GM18858 (cell line): ENCODE results near the gene CSRP1.
"Not testable (repeated sequence)": the region's sequence is repeated elsewhere in the genome, so short reads cannot be mapped to it uniquely, and the experiment has no call there.

Experiments used
- ATAC-seq: cut with Tn5 transposase; IDR thresholded peaks from one replicate; pipeline ENCODE4 v1.9.1; 2021; ENCODE audit not compliant: unreplicated experiment

Gene CSRP1

DNA sequence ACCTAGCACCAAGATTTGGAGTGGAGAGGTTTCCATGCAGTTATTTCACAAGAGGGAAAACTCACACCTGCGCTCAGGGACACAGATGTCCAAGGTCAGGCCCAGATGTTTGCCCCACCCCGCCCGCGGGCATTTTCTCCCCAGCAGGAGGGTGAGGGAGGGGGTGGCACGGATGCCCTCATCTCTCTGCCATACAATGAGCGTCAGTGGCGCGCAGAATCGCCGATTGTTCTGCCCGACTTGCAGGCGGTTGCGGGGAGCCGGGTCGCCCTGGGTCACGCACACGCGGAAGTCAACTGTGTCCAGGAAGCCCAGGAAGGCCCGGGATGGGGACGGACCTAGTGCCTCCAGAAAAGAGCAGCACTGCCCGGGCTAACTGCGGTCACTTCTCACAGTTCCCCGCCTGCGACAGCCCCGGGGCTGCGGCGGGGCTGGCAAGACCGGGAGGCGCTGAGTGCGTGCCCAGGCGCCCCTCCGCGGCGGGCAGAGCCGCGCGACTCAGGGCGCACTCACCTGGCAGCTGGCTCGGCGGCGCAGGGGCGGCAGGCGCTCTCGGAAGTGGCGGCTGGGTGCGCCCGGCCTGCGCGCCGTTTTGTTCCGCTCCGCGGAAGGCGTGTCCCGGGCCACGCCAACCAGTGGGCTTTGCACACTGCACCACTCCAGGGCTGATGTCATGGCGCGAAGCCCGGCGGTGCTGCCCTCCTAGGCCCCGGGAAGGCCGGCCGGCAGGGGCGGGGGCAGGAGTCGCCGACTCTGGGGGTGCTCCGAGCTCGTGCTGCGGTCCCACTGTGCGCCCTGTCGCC, at the start of gene CSRP1:
CSRP1 (minus strand) TSS at position 567 of the 803 bp plus-strand sequence. CDS start 10,820 bp downstream, outside the sequence.
- peak; percentile 87 for ATAC-seq

DNA sequence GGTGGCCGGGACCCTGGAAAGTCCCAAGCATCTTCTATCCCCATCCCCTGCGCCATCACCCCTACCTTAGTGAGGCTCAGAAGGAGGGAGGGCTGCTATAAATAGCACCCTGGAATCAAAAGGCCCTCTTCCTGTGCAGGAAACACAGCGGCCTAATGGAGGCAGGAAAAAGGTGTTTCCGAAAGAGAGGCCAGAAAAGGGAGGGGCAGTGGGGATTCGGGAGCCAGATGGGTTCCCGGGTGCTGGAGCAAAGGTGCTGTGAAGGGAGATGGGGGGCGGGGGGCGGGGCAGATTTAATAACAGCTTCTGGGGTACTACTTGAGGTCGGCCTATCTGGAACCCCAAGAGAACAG, 48.6 kb upstream of the CSRP1 start:
- no peak for ATAC-seq

DNA sequence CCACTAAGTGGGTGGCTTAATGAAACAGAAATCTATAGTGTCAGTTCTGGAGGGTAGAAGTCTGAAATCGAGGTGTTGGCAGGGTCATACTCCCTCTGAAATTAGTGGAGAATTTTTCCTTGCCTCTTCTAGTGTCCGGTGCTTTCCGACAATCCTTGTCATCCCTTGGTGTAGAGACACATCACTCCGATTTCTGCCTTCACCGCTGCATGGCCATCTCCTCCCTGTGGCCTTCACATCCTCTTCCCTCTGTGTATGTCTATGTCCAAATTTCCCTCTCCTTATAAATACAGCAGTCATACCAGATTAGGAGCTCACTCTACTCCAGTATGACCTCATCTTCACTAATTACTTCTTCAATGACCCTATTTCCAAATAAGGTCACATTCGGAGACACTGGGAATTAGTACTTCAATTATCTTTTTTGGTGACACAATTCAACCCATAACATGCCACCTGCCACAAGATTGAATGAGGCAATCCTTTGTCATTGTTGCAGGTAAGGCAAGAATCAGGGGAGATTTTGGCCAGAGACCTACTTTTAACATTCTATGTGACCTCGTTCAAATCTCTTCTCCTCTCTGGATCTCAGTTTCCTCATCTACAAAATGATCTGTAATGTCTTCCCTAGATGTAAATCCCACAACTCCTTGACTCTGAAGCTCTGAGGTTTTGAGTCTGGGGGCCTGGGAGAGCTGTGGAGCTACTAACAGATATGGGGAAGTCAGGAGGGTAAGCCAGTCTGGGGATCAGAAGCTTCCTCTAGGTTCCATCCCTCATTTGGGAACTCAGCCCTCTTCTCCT, 48.1 kb upstream of the CSRP1 start:
- no peak for ATAC-seq

DNA sequence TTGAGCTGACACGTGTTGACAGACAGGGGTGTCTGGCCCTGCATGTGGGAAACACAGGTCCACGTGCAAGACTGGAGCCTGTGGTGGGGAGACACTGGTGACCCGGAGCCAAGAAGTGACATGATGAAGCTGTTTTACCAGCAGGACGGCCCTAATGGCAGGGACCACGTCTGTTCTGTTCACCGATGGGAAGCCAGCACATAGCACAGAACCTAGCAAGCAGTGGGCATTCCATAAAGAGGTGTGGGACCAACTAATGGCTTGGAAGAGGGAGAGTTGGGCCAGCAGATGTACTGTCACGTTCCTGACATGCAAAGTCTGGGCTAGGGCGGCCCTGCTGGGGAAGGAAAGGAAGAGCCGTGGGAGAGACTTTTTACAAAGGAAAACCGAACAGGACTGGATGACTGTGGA, 47.3 kb upstream of the CSRP1 start:
- ATAC-seq = no peak

DNA sequence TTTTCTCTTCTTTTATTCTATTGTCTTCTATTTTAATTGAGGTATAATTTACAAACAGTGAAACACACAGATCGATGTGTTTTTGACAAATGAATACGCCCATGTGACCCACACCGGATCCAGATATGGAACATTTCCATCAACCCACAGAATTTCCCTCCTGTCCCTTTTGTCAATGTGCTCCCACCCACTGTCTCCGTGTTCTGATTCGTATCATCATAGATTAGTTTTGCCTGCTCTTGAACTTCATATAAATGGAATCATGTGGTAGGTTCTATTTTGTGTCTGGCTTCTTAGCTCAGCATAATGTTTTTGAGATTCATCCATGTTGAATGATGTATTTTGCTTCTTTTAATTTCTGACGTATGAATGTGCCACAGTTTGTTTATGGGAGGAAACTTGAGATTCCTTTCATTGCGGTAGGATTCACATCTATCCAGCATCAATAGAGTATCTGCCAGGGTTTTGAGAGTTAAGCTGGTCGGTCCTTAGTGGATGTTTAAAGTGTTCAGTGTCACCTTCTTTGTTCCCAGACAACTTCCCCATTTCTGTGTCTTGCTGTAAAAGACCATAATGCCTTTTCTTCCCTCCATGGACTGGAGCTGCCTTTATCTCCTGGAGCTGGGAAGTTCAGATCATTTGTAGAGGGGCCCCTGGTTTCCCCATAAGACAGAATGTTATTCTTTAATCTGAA, 46.7 kb upstream of the CSRP1 start:
- ATAC-seq = no peak

DNA sequence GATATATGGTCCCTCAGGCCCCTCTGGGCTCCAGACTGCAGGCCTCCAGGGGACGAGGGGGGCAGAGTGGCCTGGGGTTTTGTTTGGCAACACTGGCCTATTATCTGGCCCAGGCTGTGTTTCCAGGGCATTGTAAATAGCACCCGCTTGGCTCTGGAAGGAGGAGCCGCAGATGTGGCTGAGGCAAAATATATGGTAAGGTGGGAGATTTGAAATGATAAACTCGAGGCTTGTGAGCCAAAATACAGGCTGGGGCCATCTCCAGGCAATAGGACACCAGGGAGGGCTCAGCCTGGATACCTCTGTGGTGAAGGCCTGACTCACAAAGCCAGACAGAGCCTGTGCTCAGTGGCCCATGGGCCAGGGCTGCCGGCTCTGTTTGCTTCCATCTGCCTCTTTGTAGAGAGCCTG, 46.0 kb upstream of the CSRP1 start:
- no peak for ATAC-seq

DNA sequence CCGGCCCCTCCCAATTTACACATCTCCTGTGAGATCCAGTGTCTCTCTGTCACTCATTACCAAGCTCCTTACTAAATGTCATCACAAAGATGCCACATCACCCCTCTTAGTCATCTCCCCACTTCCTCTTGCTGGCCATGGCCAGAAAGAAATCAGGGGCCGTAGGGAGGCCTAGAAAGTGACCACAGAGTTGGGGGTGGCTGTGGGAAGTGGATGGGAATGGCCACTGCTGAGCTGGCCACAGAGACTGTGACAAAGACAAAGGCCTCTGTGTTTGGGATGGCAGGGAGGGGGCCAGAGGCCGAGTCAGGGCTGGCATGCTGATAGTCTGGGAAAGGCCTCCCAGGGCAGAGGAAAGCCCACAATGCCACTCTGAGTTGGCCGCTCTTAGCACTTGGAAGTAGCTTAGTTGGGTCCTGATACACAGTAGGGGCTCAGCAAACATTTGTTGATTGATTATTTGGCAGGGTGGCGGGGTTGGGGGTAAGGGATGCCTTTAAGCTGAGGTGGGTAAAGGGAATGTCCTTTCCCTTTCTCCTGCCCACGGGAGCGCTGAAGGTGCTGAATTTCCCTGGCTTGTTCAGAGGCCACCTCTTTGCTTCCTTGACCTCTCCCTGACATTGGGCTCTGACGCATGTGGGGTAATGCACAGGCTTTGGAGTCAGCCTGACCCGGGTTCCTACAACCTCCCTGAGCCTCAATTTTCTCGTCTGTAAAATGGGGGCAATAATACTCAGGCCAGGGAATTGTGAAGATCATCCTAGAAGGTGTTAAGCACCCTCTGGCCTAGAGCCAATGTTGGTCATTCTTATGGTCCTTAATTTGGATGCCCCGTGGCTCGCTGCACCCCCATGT, 45.2 kb upstream of the CSRP1 start:
- no peak for ATAC-seq

DNA sequence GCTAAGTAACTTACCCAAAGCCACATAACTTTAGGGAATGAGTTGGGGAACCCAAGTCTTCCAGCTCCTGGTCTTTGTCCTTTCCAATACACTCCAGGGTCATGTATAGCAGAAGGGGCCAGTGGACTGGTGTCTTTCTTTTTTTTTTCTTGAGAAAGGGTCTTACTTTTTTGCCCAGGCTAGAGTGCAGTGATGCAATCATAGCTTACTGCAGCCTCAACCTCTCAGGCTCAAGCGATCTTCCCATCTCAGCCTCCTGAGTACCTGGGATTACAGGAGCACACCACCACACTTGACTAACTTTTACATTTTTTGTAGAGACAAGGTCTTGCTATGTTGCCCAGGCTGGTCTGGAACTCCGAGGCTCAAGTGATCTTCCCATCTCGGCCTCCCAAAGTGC, 44.2 kb upstream of the CSRP1 start:
- ATAC-seq = no peak

DNA sequence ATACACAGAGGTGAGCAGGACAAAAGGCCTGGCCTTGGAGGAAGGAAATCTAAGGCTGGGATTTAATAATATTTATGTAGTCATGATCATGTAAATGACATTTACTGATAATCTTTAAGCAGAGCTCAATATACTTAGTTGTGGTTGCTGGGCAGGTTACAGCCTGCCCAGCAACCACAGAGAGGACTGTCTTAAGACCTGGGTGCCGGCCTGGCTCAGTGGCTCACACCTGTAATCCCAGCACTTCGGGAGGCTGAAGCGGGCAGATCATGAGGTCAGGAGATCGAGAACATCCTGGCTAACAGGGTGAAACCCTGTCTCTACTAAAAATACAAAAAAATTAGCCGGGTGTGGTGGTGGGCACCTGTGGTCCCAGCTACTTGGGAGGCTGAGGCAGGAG, 42.6 kb upstream of the CSRP1 start:
- not testable (repeated sequence) for ATAC-seq

DNA sequence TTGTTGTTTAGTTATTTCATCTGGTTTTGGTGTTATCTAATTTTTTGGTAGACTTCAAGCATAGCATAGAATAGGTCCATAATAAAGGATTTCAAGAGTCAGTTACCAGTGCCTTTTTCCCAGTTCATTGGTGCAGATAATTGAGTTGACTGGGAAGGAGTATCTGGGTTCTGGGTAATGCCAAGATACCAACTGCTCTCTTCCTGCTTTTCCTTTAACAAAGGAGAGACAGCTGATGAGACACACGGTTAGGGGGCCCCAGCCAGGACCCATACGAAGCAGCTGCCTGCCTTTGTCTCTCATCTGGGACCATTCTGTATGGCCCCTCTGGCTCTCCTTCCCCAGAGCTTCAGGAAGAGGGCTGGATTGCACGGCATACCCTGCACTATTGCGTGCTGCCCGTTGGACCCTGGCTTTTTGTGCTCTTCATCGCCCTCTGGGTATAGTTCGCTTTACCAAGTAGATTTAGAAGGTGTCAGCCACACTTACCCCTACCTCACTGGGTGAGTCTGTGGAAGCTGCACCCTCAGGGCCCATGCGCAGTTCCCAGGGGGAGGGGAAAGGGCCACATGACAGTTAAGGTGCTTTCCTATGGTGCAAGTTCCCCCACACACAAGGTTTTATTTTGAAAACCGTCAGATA, 39.0 kb upstream of the CSRP1 start:
- no peak for ATAC-seq

DNA sequence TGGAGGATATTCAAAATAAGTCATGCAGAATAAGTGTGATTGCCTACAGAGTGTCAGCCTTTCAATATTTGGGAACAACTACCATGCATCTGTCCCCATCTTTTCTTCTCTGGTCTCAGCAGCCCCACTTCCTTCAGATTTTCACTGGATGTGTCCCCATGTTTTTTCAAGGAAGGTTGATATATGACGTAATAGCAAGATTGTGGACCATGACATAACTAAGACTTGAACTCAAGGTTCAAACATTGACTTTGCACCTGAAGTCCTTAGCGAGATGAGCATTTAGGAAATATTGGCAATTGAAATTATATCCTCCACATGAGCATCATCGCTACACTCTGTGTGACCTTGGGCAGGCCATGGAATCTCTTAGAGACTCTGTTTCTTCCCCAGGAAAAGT, 37.8 kb upstream of the CSRP1 start:
- no peak for ATAC-seq

DNA sequence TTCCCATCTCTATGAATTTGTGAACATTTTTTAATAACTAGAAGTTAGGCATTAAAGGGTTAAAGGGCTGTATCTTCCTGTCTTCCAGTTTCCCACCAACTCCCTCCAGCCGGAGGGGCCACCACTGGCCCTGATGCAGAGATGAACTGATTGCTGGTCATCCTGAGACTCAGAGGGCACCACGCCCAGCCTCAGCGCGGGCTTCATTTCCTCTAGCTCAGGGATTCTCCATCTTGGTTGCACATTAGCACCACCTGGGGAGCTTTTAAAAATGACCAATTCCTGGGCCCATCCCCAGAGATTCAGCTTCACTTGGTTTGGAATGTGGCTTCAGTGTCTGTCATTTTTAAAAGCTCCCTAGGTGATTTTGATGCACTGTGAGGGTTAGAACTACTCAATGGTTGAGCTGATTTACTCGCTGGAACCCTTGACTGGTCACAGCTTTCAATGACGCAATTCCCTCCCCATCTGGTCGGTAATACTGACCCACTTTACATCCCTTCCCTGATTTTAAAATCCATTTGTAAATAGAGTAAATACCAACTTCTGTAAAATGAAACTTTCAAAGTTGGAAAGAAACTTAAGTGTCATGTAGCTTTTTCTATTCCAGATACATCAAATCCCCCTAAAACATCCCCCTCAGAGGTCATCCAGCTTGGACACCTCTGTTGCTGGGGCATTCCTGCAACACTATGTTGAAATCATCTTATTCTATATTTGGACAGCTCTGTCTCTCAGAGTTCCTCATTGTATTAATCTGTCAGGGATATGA, 37.1 kb upstream of the CSRP1 start:
- ATAC-seq = no peak

DNA sequence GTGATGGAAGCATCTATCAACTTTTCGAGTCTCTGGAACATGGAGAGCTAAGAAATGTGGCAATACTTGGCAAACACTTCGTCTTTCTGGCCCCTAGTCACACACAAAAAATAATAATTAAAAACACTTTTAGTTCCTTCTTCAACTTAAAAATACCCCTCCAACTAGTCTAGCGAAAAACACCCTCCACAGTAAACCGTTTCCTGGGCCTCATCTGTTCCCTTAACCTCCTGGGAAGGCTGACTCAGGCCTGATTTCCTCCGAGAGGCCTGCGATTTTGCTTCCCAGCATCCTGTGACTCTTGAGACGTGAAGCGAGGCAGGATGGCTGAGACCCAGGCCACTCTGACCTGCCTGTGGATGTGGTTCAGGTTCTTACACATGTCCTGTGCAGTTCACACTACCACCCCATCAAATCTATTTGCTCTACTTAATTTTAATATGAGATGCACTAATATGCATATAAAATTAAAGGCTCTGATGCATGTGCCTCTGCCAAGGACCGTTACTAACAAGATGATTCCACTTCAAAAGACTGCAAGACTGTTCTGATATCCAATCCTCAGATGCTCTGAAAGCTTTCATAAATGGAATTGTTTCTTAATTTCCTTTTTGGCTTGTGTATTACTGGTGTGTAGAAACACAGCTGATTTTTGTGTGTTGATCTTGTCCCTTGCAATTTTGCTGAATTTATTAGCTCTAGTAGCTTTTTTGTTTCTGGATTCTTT, 35.5 kb upstream of the CSRP1 start:
- ATAC-seq = no peak

DNA sequence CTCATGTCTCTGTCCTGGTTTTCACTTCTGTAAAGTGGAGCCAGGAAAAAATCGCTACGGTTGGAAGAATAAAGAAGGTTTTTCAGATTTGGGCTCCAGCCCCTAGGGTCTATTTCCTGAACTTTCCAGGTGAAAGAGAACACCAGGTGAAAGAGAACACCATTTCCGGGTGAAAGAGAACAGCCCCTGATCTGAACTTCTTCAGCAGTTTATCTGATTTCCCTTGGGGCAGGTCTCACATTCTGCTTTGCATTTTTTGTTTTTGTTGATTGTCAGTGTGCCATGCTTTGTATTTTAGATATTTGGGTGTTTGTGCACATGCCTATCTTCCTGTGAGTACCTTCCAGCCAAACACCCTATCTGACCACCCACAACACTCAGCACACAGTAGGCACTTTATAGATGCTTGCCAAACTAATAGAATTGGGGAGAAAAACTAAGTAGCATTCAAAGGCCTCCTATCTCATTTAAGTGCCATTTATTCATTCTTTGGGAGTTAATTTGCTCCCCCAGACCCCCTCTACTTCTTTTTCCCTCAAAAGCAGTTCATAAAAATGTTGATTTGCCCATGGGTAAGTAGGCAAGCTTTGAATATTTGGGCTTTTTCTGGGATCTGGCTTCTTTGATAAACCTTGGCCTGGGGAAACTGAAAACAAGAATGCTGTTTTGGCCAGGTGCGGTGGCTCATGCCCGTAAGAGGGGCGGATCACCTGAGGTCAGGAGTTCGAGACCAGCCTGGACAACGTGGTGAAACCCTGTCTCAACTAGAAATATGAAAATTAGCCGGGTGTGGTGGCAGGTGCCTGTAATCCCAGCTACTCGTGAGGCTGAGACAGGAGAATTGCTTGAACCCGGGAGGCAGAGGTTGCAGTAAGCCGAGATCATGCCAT, 34.2 kb upstream of the CSRP1 start:
- ATAC-seq = no peak

DNA sequence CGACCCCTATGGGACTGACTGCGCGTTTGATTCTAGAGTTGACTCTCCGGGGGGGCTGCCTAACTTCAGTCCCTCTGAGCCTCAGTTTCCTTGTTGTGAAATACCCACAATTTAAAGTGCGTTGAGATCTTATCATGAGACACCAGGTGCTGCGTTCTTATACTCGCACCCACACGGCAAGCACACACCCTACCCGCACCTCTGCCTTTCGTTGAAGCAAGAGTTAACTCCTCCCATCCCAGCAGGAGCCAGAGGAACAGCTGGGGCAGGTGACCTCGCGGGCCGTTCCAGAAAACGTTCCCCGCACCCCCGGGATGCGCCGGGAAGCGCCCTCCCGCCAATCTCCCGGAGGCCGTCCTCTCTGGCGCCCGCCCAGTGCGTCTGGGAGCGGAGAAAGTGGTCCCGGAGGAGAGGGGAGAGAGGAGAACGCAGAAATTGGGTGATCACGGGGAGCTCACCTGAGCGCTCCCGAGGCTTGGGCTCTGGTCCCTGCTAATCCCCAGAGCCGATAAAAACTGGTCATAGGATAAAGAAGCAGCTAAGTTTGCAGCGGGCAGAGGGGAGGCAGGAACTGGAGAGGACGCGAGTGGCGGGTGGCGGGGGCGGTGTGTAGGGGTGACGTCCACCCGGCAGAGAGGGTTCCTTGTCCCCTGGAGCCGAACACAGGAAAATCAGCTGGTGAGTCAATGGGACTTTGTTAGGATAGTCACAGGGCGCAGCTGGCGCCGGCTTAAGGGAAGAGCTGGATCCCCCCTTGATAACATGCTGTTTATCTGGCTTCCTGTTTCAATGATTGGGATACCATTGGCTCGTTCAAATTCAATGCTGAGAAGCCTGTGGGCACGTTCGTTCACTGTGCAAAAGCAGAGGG, 32.9 kb upstream of the CSRP1 start:
- ATAC-seq = no peak

DNA sequence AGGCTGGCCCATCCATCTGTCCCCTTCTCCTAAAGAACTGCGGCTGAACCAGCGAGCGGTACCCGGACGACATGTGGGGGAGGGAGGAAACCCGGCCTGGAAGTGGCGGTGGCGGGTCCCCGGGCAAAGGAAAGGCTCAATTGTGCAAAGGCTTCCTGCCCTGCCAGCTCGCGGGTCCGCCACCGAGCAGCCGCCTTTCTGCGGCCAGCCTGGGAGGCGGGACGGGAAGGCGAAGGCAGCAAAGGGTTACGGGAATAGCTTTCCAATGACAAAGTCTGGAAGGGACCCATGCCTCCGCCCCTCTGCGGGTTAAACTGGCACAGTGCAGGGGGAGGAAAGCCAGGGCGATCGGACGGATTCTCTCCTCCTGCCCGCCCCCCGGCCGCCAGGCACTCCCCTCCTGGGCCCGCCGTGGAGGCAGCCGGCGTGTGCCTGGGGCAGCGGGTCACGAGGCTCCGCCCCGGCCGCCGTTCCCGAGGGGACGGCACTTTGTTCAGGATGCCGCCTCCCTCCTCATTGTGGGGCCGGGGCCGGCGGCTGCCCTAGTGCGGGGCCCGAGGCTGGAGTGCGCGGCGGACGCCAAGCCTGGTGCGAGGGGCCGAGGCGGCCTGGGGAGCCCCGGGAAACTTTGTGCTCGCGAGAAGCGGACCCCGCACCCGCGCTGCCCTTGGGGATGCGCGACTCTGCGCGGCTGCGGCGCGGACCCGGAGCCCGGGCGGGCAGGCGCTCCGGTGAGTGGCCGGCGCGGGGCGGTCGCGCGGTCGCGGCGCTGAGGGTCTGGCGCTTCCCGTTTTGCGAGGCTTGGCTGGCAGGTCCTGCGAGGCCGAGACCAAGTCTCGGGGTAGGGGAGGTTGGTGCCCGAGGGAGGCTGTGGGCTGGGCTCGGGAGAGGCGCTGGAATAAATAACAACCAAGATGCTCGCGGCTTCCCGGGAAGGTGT, 32.0 kb upstream of the CSRP1 start, which contains the start of gene NAV1:
NAV1 (plus strand) TSS at position 516 of the 940 bp plus-strand sequence. CDS start 83,758 bp downstream, outside the sequence.
- no peak for ATAC-seq
